H9 (cell line): ENCODE data around the gene SHC1. TPM values are rescaled to one million over a fixed set of nuclear protein-coding genes. Genes with fewer than 3 reads are reported as not detected.

ENCODE experiments used
- DNase-seq: peaks from one replicate; pipeline ENCODE4 v3.0.0-alpha.2; 2017
- H2AFZ ChIP-seq: one replicate; pipeline ENCODE4 v1.6.1; 2013; ENCODE audit warnings: mild to moderate bottlenecking, low read length, control low read depth, moderate library complexity
- H2AK5ac ChIP-seq: 2 replicates; pipeline ENCODE4 v1.6.1; 2013; ENCODE audit warnings: low read length, control low read depth, mixed read lengths; ENCODE audit not compliant: insufficient read length
- H2BK120ac ChIP-seq: one replicate; pipeline ENCODE4 v1.6.1; 2013; ENCODE audit warnings: low read depth, mild to moderate bottlenecking, low read length, control low read depth, inconsistent platforms; ENCODE audit not compliant: poor library complexity, severe bottlenecking
- H2BK12ac ChIP-seq: 2 replicates; pipeline ENCODE4 v1.6.1; 2013; ENCODE audit warnings: low read length, control low read depth, mixed read lengths, low read depth; ENCODE audit not compliant: insufficient read length
- H2BK15ac ChIP-seq: 2 replicates; pipeline ENCODE4 v1.6.1; 2013; ENCODE audit warnings: low read depth, low read length, control low read depth
- H2BK20ac ChIP-seq: one replicate; pipeline ENCODE4 v1.6.1; 2013; ENCODE audit warnings: low read depth, mild to moderate bottlenecking, low read length, control low read depth, inconsistent platforms; ENCODE audit not compliant: poor library complexity, severe bottlenecking
- H2BK5ac ChIP-seq: 2 replicates; pipeline ENCODE4 v1.6.1; 2013; ENCODE audit warnings: low read length, control low read depth, mixed read lengths; ENCODE audit not compliant: insufficient read length
- H3K14ac ChIP-seq: 2 replicates; pipeline ENCODE4 v1.6.1; 2013; ENCODE audit warnings: low read length, control low read depth; ENCODE audit not compliant: insufficient read depth
- H3K18ac ChIP-seq: 2 replicates; pipeline ENCODE4 v1.6.1; 2013; ENCODE audit warnings: low read depth, mild to moderate bottlenecking, mixed read lengths, low read length, control low read depth; ENCODE audit not compliant: insufficient read length
- H3K23ac ChIP-seq: 2 replicates; pipeline ENCODE4 v1.6.1; 2013; ENCODE audit warnings: low read length, control low read depth, mixed read lengths, low read depth; ENCODE audit not compliant: insufficient read length
- H3K23me2 ChIP-seq: 2 replicates; pipeline ENCODE4 v1.6.1; 2013; ENCODE audit warnings: low read depth, mild to moderate bottlenecking, mixed read lengths, low read length, control low read depth; ENCODE audit not compliant: insufficient read length, poor library complexity, severe bottlenecking
- H3K27ac ChIP-seq: 2 replicates; pipeline ENCODE4 v1.5.1; 2013; ENCODE audit warnings: low read length, control low read depth, mixed read lengths, low read depth; ENCODE audit not compliant: insufficient read length
- H3K27me3 ChIP-seq: 2 replicates; pipeline ENCODE4 v1.6.1; 2013; ENCODE audit warnings: low read length, control low read depth, inconsistent platforms; ENCODE audit not compliant: insufficient read depth
- H3K4ac ChIP-seq: 2 replicates; pipeline ENCODE4 v1.6.1; 2013; ENCODE audit warnings: low read depth, mild to moderate bottlenecking, control low read depth, inconsistent platforms, low read length, moderate library complexity
- H3K4me1 ChIP-seq: 2 replicates; pipeline ENCODE4 v1.6.1; 2013; ENCODE audit warnings: low read length, control low read depth, inconsistent platforms; ENCODE audit not compliant: insufficient read depth
- H3K4me2 ChIP-seq: 2 replicates; pipeline ENCODE4 v1.6.1; 2013; ENCODE audit warnings: low read length, control low read depth, mixed read lengths; ENCODE audit not compliant: insufficient read length, insufficient read depth
- H3K56ac ChIP-seq: 2 replicates; pipeline ENCODE4 v1.6.1; 2013; ENCODE audit warnings: low read depth, mild to moderate bottlenecking, mixed read lengths, low read length, control low read depth; ENCODE audit not compliant: insufficient read length
- H3K79me1 ChIP-seq: 2 replicates; pipeline ENCODE4 v1.6.1; 2013; ENCODE audit warnings: low read depth, mild to moderate bottlenecking, moderate library complexity, low read length, control low read depth, inconsistent platforms; ENCODE audit not compliant: insufficient read depth, poor library complexity, severe bottlenecking
- H3K79me2 ChIP-seq: 2 replicates; pipeline ENCODE4 v1.6.1; 2013; ENCODE audit warnings: low read length, control low read depth, inconsistent platforms; ENCODE audit not compliant: insufficient read depth
- H3K9ac ChIP-seq: 2 replicates; pipeline ENCODE4 v1.6.1; 2013; ENCODE audit warnings: low read length, control low read depth, mixed read lengths; ENCODE audit not compliant: insufficient read length; ENCODE audit errors: extremely low read depth
- H3K9me3 ChIP-seq: one replicate; pipeline ENCODE4 v1.6.1; 2013; ENCODE audit warnings: low read depth, low read length, inconsistent platforms; ENCODE audit not compliant: control insufficient read depth
- H3T11ph ChIP-seq: one replicate; pipeline ENCODE4 v1.6.1; 2013; ENCODE audit warnings: mild to moderate bottlenecking, low read length, control low read depth, inconsistent platforms
- H4K20me1 ChIP-seq: one replicate; pipeline ENCODE4 v1.6.1; 2013; ENCODE audit not compliant: control insufficient read depth, insufficient read length, insufficient read depth
- H4K5ac ChIP-seq: 2 replicates; pipeline ENCODE4 v1.6.1; 2013; ENCODE audit warnings: low read depth, mild to moderate bottlenecking, mixed read lengths, low read length, control low read depth; ENCODE audit not compliant: insufficient read length
- H4K8ac ChIP-seq: replicated peaks from 2 replicates; pipeline ENCODE4 v1.6.1; 2013; ENCODE audit warnings: low read length, control low read depth, mixed read lengths, low read depth; ENCODE audit not compliant: insufficient read length
- H4K91ac ChIP-seq: 2 replicates; pipeline ENCODE4 v1.6.1; 2013; ENCODE audit warnings: low read depth, mild to moderate bottlenecking, moderate library complexity, mixed read lengths, low read length, control low read depth; ENCODE audit not compliant: insufficient read length
- H3K27ac Mint-ChIP-seq, 3 experiments: 2 replicates in 2 of 3; 3 replicates in 1 of 3; pipeline ENCODE4 v1.8.0; 2020 to 2021; ENCODE audit warnings: mixed read lengths in 3 of 3, mild to moderate bottlenecking in 1 of 3, moderate library complexity in 1 of 3
- H3K27me3 Mint-ChIP-seq: 2 replicates; pipeline ENCODE4 v1.8.0; 2021; ENCODE audit warnings: low read depth, mild to moderate bottlenecking, moderate library complexity, mixed read lengths
- H3K36me3 Mint-ChIP-seq, 3 experiments: 2 replicates in 2 of 3; 3 replicates in 1 of 3; pipeline ENCODE4 v1.8.0; 2020 to 2021; ENCODE audit warnings: low read depth in 3 of 3, mixed read lengths in 3 of 3; ENCODE audit not compliant: insufficient read depth in 1 of 3
- H3K4me1 Mint-ChIP-seq, 2 experiments: 2 replicates each; pipeline ENCODE4 v1.8.0; 2020; ENCODE audit warnings: mixed read lengths in 2 of 2
- H3K4me3 Mint-ChIP-seq, 2 experiments: 2 replicates in 1 of 2; 3 replicates in 1 of 2; pipeline ENCODE4 v1.8.0; 2020 to 2021; ENCODE audit warnings: mild to moderate bottlenecking in 2 of 2, mixed read lengths in 2 of 2, moderate library complexity in 1 of 2
- H3K9me3 Mint-ChIP-seq, 2 experiments: 2 replicates in 1 of 2; 3 replicates in 1 of 2; pipeline ENCODE4 v1.8.0; 2020; ENCODE audit warnings: mild to moderate bottlenecking in 2 of 2, mixed read lengths in 2 of 2, moderate library complexity in 1 of 2
- WGBS: extraction: QIAGEN DNeasy Blood & Tissue Kit; methylation state at CpG from one replicate; pipeline ENCODE4 v1.1.7; 2013; ENCODE audit warnings: missing lambda C conversion rate, low lambda C conversion rate, mixed read lengths; ENCODE audit not compliant: insufficient read length; ENCODE audit errors: extremely low coverage; 5-methylcytosine and 5-hydroxymethylcytosine counted together
- total RNA-seq: library from RNA; stranded (reverse); gene quantifications from 2 replicates; pipeline ENCODE4 v1.2.1, GENCODE V29; 2021
- TF ChIP-seq, protein P1 (sequence below): fragments of 200-600 bp; sonication (generic); conservative IDR thresholded peaks from 3 replicates; pipeline ENCODE4 v1.8.0; 2021; ENCODE audit warnings: antibody characterized with exemption, mild to moderate bottlenecking

Gene SHC1
- total RNA-seq, 1 experiment from 2014 or later = 168 TPM

- H3K4me3 Mint-ChIP-seq = no peak within 1 kb of the TSS
- peaks cover 9% of the 10 kb centered on the region; the same call in 1 of the 2 replicates for H3K79me2 ChIP-seq
- TF ChIP-seq, protein P1, sequence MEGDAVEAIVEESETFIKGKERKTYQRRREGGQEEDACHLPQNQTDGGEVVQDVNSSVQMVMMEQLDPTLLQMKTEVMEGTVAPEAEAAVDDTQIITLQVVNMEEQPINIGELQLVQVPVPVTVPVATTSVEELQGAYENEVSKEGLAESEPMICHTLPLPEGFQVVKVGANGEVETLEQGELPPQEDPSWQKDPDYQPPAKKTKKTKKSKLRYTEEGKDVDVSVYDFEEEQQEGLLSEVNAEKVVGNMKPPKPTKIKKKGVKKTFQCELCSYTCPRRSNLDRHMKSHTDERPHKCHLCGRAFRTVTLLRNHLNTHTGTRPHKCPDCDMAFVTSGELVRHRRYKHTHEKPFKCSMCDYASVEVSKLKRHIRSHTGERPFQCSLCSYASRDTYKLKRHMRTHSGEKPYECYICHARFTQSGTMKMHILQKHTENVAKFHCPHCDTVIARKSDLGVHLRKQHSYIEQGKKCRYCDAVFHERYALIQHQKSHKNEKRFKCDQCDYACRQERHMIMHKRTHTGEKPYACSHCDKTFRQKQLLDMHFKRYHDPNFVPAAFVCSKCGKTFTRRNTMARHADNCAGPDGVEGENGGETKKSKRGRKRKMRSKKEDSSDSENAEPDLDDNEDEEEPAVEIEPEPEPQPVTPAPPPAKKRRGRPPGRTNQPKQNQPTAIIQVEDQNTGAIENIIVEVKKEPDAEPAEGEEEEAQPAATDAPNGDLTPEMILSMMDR = no peak
- peak within 1 kb of the TSS; percentile 91 for H3K27ac ChIP-seq
- H3K9me3 Mint-ChIP-seq = no peaks in the 10 kb centered on the region
- no peak within 1 kb of the TSS for H3K27ac Mint-ChIP-seq
- no peak within 1 kb of the TSS for H2AK5ac ChIP-seq
- no peak within 1 kb of the TSS for H3T11ph ChIP-seq
- no peaks in the 10 kb centered on the region for H3K27me3 Mint-ChIP-seq
- H2BK20ac ChIP-seq = no peak within 1 kb of the TSS
- no peak within 1 kb of the TSS for H2BK5ac ChIP-seq
- no peak within 1 kb of the TSS for H2BK15ac ChIP-seq
- peak; percentile 100 for DNase-seq
- no peak within 1 kb of the TSS for H2AFZ ChIP-seq
- H3K9me3 ChIP-seq = no peaks in the 10 kb centered on the region
- H3K56ac ChIP-seq = no peak within 1 kb of the TSS
- no peak within 1 kb of the TSS for H3K23ac ChIP-seq
- no peak within 1 kb of the TSS for H2BK120ac ChIP-seq
- peaks cover 8% of the 10 kb centered on the region for H3K23me2 ChIP-seq
- no peak within 1 kb of the TSS for H3K4ac ChIP-seq
- H2BK12ac ChIP-seq = no peak within 1 kb of the TSS
- H3K4me2 ChIP-seq = peak within 1 kb of the TSS; percentile 86
- H3K14ac ChIP-seq = peak within 1 kb of the TSS; percentile 72
- H3K27me3 ChIP-seq = no peaks in the 10 kb centered on the region
- no CpG with 5 or more reads among the region's 26 CpGs for WGBS
- no peak within 1 kb of the TSS for H4K8ac ChIP-seq
- H3K79me1 ChIP-seq = peaks cover 2% of the 10 kb centered on the region
- peaks cover 36 to 61% (median 52%) of the 10 kb centered on the region in 3 experiments for H3K36me3 Mint-ChIP-seq
- peak within 1 kb of the TSS; percentile 63 for H3K18ac ChIP-seq
- no peak within 1 kb of the TSS for H4K5ac ChIP-seq
- H4K20me1 ChIP-seq = no peaks in the 10 kb centered on the region
- no peaks in the 10 kb centered on the region for H3K4me1 ChIP-seq
- H3K9ac ChIP-seq = peak within 1 kb of the TSS; percentile 97
- H3K4me1 Mint-ChIP-seq = peaks cover 5 to 8% of the 10 kb centered on the region in 2 experiments; a peak in 3 of 4 replicates
- H4K91ac ChIP-seq = no peak within 1 kb of the TSS
Measured at GRCh38 chr1:154982897-154983648, 12.5 kb upstream of the SHC1 start, which contains the start of gene FLAD1. FLAD1 (plus strand) TSS chr1:154983344; CDS start chr1:154983695, 351 bp downstream.
